AG04449 (cell line): ENCODE measurements around the gene TMEM232.

Source experiments
- CTCF ChIA-PET: fragments of 350-600 bp; formaldehyde crosslinking; extraction: SDS; loops from one replicate; lab custom pipeline; 2021; ENCODE audit warnings: antibody characterized with exemption; lab: Yijun Ruan, JAX
- POLR2A ChIA-PET: fragments of 400-600, 350-600 bp; formaldehyde crosslinking; extraction: SDS; loops from one replicate; lab custom pipeline; 2020; ENCODE audit warnings: antibody characterized with exemption, inconsistent platforms; lab: Yijun Ruan, JAX
- DNase-seq: peaks from one replicate; pipeline ENCODE4 v3.0.0-alpha.2; 2010; ENCODE audit warnings: low read depth, low spot score
- H3K4me3 ChIP-seq: 2 replicates; pipeline ENCODE4 v1.5.1; 2011; ENCODE audit warnings: low read depth, mild to moderate bottlenecking, control low read depth, low read length
- TF ChIP-seq, protein P1 (sequence below): IDR thresholded peaks from one replicate; pipeline ENCODE4 v1.5.1; 2011; ENCODE audit warnings: mild to moderate bottlenecking, moderate library complexity, low read length, control low read depth, inconsistent platforms; ENCODE audit not compliant: insufficient read depth; ENCODE audit errors: missing control alignments

The TMEM232 gene

DNA sequence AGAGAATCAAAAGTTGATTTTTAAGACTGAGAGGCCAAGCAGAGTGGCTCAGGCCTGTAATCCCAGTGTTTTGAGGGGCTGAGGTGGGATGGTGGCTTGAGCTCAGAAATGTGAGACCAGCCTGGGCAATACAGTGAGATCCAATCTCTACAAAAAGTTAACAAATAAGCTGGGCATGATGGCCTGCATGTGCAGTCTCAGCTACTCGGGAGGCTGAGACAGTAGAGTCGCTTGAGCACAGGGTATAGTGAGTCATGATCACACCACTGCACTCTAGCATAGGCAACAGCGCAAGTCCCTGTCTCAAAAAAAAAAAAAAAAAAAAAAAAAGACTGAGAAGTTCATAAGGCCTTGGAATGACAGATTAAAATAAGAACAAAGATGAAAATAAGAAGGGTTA is 177.2 kb downstream of the TMEM232 start:
- no peak for DNase-seq
- H3K4me3 ChIP-seq: no peak overlapping the region
- CTCF ChIA-PET: no interaction called here
- POLR2A ChIA-PET: no interaction called here
- TF ChIP-seq, protein P1, sequence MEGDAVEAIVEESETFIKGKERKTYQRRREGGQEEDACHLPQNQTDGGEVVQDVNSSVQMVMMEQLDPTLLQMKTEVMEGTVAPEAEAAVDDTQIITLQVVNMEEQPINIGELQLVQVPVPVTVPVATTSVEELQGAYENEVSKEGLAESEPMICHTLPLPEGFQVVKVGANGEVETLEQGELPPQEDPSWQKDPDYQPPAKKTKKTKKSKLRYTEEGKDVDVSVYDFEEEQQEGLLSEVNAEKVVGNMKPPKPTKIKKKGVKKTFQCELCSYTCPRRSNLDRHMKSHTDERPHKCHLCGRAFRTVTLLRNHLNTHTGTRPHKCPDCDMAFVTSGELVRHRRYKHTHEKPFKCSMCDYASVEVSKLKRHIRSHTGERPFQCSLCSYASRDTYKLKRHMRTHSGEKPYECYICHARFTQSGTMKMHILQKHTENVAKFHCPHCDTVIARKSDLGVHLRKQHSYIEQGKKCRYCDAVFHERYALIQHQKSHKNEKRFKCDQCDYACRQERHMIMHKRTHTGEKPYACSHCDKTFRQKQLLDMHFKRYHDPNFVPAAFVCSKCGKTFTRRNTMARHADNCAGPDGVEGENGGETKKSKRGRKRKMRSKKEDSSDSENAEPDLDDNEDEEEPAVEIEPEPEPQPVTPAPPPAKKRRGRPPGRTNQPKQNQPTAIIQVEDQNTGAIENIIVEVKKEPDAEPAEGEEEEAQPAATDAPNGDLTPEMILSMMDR: no peak

GRCh38 chr5:110548171-110548570 is 178.3 kb downstream of the TMEM232 start:
- ChIA-PET CTCF (no interaction called here), POLR2A (no interaction called here)
- TF ChIP-seq, protein P1: no peak
- H3K4me3 ChIP-seq: no peak overlapping the region
- no peak for DNase-seq

- ChIA-PET POLR2A (no interaction called here), CTCF (interaction anchor here (0.6 kb wide), 1 partner anchor 12 kb away, joined by 3 read pairs; no protein-coding TSS in a partner anchor)
- no peak overlapping the region for H3K4me3 ChIP-seq
- TF ChIP-seq, protein P1: no peak
- no peak for DNase-seq
These were observed 179.0 kb downstream of the TMEM232 start for GRCh38 chr5:110547495-110547894.

- POLR2A ChIA-PET: no interaction called here
- no peak for DNase-seq
- CTCF ChIA-PET: interaction anchor here (1.1 kb wide), 1 partner anchor 10 kb away, joined by 3 read pairs; no protein-coding TSS in a partner anchor
- TF ChIP-seq, protein P1: no peak
- no peak overlapping the region for H3K4me3 ChIP-seq
These were observed 180.8 kb downstream of the TMEM232 start for GRCh38 chr5:110545716-110546115.

- POLR2A ChIA-PET: no interaction called here
These were observed 181.9 kb downstream of the TMEM232 start for GRCh38 chr5:110544603-110545002.

GRCh38 chr5:110542949-110543348 is 183.5 kb downstream of the TMEM232 start:
- CTCF ChIA-PET: no interaction called here
- DNase-seq: no peak
- TF ChIP-seq, protein P1: no peak
- POLR2A ChIA-PET: no interaction called here
- no peak overlapping the region for H3K4me3 ChIP-seq

More at GRCh38 chr5:110544603-110545002, 181.9 kb downstream of the TMEM232 start:
- DNase-seq: no peak
- no peak overlapping the region for H3K4me3 ChIP-seq
- CTCF ChIA-PET: interaction anchor here (1.1 kb wide), 1 partner anchor 9 kb away, joined by 3 read pairs; no protein-coding TSS in a partner anchor
- TF ChIP-seq, protein P1: no peak
